NCI-H82 treated with DMSO at 0.1 percent for 48 hours (cell line): Measurements from ENCODE around the gene LCE2C.
"Not testable (repeated sequence)": the region's sequence is repeated elsewhere in the genome, so short reads cannot be mapped to it uniquely, and the experiment has no call there.

Experiments used
- DNase-seq: peaks from one replicate; lab custom pipeline; 2025; ENCODE audit not compliant: unreplicated experiment; lab: John Stamatoyannopoulos, UW

The LCE2C gene, protein sequence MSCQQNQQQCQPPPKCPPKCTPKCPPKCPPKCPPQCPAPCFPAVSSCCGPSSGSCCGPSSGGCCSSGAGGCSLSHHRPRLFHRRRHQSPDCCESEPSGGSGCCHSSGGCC

DNA sequence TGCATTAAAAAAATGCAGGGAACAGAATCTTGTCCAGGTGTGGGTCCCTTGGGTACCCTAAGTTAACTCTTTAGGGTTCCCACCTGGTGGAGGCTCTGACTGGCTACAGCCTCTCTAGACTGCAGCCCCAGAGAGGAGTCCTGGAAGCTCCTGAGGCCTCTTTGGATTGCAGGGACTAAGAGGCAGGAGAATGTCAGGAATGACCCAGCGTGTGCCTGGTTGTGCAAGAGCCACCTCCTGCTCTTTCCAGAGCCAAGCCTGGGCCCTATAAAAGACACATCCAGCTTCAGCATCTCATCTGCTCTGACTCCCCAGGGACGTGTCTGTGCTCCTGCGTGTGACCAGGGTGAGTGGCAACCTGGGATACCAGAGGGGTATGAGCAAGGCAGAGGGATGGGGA lies at the start of gene LCE2C:
Gene LCE2C, plus strand, starts transcription at position 297 of the 400 bp plus-strand sequence. CDS start 737 bp downstream, outside the sequence.
- DNase-seq, result not testable (repeated sequence)

DNA sequence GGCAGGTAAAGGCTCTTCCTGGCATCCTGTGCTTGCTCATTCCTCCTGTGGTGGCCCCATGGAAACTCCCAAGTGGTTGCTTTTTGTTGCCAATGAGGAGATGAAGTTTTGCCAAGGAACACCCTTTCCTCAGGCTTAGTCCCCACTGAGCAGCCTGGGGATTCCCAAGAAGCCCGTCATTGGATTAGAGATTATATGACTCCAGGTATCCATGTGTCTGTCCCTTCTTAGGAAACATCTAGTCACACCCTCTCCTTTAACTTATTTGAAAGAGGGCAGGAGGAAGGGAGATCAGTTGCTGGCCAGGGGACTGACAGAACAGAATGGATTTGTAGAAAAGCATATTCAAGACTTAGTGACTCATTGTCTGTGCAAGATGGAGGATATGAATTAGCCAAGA lies 48.3 kb upstream of the LCE2C start:
- no peak for DNase-seq

DNA sequence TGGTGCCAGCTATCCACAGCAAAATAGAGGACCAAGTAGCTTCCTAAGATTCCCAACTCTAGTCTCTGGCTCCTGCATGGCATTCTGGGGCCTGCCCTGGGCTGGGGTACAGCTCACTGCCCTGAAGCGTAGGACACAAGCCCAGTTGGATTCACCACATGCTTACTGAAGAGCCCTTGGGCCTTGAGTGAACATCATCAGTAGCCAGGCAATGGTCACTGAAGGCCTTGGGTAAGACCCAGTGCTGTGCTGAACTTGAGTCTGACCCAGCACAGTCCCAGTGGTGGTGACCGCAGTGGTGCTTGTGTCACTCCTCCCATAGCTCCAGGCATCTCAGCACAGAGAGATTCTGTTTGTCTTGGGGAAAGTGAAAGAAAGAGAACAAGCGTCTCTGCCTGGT lies 44.5 kb upstream of the LCE2C start:
- DNase-seq, result no peak

DNA sequence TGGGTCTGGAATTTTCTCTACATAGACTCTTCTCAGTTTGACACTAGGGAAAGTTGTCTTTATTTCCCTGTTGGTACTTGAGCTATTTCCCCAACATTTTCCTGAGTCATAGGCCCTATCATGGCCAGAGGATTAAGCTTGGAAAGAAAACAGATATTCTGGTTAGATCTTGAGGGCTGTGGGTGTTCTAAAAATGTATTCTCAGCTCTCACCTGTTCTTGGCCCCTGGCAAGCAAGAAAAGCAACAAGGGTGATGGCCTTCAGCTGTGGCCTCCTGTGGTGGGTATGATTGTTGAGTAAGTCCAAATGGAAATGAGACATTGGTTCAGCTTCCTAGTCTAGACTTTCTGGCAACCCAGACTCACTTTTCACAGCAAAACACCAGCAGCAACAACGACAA lies 34.7 kb upstream of the LCE2C start:
- no peak for DNase-seq

DNA sequence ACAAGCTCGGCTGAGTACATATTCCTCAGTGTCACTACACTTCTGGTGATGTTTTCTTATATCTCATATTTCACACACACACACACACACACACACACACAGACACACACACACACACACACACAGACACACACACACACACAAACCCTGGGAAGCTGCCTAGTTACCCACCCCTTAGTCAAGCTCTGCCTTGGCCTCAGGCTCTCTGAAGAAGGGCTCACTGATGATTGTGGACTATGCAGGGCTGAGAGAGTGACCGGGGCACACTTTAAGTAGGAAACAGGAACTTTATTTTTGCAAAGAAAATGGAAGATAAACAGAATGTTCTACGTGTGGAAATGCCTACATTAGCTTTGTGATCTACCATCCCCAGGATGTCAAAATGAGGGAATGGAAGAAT lies 31.1 kb upstream of the LCE2C start:
- no peak for DNase-seq

DNA sequence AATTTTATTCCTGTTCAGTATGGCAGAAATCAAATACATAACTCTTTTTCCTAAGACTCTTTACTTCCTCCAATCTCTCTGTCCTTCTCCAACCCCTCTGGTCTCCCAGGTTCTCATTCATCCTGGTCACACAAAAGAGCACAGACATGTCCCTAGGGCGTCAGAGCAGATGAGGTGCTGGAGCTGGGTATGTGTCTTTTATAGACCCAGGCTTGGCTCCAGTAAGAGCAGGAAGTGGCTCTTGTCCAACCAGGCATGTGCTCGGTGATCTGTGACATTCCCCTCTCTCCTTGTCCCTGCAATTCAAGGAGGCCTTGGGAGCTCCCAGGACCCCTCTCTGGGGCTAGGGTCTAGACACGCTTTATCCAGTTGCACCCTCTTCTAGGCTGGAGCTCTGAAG lies 29.9 kb upstream of the LCE2C start:
- DNase-seq, result no peak

DNA sequence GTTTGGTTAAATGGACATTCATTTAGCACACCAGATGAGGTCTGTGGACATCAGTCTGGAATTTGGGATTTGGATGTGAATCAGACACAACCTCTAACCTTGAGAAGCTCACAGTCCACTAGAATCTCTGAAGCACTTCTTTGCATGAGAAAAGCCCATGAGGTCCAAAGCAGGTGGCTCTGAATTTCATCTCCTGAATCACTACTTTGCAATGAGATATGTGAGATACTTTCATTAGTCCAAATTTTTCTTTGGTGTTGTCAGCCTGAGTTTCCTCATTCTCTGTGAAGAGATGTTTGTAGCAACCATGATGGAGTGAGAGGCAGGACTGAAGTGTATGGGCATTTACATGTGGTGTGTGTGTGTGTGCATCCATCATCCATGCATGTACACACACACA lies 28.4 kb upstream of the LCE2C start:
- no peak for DNase-seq

DNA sequence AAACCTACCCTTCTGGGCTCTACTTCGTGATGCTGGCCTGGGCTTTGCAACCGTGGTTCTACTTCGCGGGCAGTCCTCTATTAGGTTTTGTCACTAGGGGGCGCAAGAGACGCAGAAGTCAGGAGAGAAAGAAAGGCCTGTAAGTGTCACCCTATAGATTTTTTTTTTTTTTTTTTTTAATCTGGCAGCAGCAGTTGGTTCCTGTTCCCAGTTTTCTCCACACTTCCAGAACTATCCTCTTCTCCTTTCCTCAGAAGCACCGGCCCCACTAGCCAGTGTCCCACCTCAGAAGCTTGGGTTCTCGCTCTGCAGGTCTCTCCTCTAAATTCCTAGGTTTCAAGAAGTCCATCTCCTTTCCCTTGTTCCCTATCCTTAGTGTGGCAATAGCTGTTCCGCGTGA lies 21.0 kb upstream of the LCE2C start:
- DNase-seq, result peak; percentile 25

DNA sequence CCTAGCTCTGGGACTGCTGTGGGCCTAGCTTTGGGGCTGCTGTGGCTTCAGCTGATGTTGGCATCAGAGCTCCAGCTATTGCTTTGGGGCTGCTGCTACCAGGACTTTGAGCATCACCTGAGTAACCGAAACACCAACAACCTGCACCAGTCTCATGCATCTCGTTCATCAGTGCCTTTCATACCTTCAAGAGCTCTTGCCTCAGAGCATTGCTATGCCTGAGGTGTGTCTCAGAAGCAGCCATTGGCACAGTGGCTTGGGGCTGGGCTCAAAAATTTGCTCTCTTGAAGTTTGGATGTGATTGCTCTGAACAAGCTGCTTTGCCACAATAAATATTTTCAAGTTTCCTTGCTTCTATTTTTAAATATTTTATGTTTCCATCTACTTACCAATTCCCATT lies 18.6 kb upstream of the LCE2C start:
- no peak for DNase-seq

DNA sequence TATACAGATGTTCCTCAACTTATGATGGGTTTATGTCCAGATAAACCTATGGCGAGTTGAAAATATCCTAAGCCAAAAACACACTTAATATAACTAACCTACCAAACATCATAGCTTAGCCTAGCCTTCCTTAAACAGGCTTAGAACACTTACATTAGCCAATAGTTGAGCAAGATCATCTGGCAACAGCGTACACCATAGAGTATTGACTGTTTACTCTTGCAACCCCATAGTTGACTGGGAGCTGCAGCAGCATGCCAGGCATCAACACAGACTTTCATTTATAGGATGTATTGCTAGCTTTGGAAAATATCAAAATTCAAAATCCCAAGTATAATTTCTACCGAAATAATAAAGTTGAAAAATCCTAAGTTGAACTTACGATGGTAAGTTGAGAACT lies 17.4 kb upstream of the LCE2C start:
- no peak for DNase-seq

DNA sequence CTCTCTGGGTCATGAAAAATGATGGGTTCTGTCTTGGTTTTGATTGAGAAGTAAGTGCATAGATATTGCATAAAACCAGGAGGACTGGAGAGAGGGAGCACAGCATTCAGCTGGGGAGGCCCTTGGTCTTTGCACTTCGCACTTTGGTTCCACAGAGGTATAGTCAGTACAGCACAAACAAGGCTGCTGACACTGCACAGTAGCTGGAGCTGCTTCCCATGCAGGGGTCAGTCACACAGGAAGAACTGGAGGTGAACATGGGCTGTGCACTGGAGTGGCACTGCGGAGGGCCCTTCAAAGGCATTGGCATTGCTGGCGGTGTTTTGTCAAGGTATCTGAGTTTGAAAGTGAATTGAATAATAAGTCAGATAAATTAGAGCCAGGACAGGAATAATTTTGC lies 16.4 kb upstream of the LCE2C start:
- no peak for DNase-seq

DNA sequence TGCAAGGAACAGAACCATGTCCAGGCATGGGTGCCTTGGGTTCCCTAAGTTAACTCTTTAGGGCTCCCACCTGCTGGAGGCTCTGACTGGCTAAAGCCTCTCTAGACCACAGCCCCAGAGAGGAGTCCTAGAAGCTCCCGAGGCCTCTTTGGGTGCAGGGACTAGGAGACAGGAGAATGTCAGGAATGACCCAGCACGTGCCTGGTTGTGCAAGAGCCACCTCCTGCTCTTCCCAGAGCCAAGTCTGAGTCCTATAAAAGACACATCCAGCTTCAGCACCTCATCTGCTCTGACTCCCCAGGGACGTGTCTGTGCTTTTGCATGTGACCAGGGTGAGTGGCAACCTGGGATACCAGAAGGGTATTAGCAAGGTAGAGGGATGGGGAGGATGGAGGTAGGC lies 12.0 kb upstream of the LCE2C start, which contains the start of gene LCE2D:
Gene LCE2D, plus strand, starts transcription at position 283 of the 400 bp plus-strand sequence. CDS start 726 bp downstream, outside the sequence.
- DNase-seq, result no peak

DNA sequence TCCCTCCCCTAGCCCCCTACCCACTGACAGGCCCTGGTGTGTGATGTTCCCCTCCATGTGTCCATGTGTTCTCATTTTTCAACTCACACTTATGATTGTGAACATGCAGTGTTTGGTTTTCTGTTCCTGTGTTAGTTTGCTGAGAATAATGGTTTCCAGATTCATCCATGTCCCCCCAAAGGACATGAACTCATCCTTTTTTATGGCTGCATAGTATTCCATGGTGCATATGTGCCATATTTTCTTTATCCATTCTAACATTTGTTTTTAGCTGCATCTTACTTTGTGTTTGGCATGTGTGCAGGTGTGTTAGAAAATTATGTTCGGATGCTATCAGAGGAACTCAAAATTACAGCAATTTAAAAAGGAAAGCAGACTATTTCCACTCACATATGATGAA lies 8.9 kb upstream of the LCE2C start:
- DNase-seq, result not testable (repeated sequence)

DNA sequence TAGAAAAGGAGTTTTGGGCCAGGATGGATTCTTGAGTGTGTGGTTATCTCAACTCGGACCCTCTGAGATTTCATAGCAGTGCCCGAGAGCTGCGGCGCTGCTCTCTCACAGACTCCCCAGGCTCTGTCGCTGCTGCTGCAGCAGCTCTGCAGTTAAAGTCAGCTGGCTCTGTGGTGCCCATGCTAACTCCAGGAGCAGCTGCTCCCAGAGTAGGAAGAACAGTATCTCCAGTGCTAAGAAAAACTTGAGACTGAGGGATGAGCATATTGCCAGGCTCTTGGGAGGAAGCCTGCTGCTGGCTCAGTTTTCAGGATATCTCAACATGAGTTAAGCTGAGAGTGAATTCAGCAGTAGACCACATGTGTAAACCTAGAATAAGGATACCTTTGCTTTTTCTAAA lies 7.4 kb upstream of the LCE2C start:
- no peak for DNase-seq

DNA sequence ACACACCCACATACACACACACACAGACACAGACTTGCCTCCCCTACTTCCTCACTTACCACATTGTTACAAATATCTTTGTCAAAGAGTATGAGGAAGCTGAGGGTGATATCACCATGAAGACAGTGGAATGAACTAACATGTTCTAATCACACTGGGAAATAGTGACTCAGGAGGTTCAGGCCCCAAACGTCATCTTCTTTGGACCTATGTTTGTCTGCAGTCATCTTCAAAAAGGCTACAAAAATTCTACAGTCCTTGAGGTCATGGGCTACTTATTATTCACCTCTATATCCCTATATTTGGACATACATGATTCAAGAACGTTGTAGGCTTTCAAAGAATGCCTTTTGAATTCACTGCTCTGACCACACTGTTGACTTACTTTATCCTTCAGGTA lies 2.1 kb upstream of the LCE2C start:
- DNase-seq, result no peak

DNA sequence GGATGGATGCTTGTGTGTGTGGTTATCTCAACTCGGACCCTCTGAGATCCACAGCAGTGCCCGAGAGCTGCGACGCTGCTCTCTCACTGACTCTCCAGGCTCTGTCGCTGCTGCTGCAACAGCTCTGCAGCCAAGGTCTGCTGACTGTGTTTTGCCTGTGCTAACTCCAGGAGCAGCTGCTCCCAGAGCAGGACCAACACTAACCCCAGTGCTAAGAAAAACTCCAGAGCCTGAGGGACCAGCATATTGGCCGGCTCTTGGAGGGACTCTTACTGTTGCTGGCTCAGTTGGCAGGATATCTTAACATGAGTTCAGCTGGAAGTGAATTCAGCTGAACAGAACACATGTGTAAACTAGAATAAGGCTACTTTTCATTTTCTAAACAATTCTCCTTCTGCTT lies 4.4 kb downstream of the LCE2C start:
- no peak for DNase-seq

DNA sequence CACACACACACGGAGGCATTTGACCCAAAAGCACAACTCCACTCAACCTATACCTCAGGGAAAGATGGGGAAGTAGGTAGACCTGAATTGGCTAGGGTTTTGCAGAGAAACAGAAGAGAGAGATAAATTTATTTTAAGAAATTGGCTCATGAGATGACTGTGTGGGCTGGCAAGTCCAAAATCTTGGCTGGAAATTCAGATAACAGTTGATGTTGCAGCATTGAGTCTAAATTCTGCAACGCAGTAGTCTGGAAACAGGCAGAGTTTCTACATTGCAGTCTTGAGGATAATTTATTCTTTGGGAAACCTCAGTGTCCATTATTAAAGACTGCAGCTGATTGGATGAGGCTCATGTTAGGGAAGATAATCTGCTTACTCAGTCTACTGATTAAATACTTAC lies 6.5 kb downstream of the LCE2C start:
- DNase-seq, result no peak

DNA sequence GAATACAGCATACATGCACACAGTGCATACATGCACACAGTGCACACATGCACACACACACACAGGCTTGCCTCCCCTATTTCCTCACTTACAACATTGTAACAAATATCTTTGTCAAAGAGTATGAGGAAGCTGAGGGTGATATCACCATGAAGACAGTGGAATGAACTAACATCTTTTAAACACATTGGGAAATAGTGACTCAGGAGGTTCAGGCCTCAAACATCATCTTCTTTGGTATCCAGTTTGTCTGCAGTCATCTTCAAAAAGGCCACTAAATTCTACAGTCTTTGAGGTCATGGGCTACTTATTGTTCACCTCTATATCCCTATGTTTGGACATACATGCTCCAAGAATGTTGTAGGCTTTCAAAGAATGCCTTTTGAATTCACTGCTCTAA lies 8.8 kb downstream of the LCE2C start:
- DNase-seq, result no peak

DNA sequence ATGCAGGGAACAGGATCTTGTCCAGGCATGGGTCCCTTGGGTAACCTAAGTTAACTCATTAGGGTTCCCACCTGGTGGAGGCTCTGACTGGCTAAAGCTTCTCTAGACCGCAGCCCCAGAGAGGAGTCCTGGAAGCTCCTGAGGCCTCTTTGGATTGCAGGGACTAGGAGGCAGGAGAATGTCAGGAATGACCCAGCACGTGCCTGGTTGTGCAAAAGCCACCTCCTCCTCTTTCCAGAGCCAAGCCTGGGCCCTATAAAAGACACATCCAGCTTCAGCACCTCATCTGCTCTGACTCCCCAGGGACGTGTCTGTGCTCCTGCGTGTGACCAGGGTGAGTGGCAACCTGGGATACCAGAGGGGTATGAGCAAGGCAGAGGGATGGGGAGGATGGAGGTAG lies 10.7 kb downstream of the LCE2C start, which contains the start of gene LCE2B:
Gene LCE2B, plus strand, starts transcription at position 301 of the 400 bp plus-strand sequence. CDS start 721 bp downstream, outside the sequence.
- DNase-seq, result not testable (repeated sequence)

DNA sequence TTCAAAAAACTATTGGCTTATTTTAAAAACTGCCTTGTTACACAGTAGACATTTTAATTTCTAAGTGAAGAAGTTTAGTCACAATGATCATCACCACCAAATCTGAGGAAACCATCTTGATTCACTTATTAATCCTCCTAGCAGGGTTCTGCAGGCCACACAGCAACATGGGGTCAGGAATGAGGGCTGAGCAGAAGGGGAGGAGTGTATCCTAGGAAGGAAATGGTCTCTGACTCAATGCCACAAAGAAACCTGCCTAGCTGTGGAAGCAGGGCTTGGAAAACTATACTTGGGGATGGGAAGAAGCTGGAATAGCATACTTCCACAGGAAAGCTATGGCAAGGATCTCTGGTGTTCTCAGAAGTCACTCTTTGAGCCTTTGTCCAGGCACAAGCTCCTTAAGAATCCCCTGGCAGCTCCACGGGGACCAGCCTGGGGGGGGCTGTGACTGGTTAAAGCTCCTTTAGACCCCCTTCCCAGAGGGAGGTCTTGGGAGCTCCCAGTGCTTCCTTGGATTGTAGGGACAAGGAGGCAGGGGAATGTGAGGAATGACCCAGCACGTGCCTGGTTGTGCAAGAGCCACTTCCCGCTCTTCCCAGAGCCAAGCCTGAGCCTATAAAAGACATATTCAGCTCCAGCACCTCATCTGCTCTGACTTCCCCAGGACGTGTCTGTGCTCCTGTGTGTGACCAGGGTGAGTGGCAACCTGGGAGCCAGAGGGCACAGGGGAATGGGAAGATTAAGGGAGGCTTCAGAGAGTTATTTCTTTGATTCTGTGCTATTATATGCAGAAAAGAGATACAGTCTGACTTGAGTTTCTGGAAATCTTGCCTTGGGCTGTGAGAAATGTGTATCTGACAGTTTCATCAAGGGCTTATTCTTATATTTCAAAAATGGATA lies 22.9 kb downstream of the LCE2C start, which contains the start of gene LCE2A:
Gene LCE2A, plus strand, starts transcription at position 645 of the 900 bp plus-strand sequence. CDS start 557 bp downstream, outside the sequence.
- DNase-seq, result no peak

DNA sequence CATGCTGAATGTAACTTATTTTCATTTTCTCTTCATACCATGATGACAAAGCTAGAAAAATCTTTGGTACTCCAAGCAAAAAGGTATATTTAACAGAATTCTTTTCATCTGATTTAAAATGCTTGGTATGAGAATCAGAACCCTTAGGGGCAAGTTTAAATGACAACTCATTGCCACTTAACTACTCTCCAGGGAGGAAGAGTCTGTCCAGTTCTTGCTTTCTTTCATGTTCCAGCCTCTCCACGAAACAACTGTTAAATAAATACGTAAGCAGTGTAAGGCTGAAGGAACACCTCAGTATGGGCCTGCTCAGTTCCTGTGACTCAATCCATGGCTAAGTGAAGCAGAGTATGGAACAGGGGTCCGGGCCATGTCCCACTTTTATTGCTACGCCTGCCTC lies 24.7 kb downstream of the LCE2C start:
- no peak for DNase-seq

DNA sequence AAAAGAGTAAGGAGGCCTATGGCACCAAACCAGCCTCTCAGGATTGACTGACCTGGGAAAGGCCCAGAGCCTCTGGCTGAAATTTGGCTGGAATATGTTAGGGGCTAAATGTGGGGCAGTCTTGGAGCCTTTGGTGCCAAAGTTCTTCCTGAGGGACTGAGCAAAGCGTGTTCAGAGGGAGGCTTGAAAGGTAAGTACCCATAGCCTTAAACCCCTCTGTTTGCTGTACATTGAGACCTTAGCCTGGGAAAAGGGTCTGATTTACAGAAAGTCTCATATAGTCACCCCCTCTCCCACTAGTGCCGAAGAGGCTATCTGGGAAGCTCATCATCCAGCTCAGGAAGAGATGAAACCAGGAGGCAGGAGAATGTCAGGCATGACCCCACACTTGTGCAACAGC lies 32.8 kb downstream of the LCE2C start, which contains the start of gene LCE4A:
Gene LCE4A, plus strand, starts transcription at position 301 of the 400 bp plus-strand sequence. CDS start 916 bp downstream, outside the sequence.
- no peak for DNase-seq
